Measurements from ENCODE around the gene RCSD1.

Gene RCSD1

DNA sequence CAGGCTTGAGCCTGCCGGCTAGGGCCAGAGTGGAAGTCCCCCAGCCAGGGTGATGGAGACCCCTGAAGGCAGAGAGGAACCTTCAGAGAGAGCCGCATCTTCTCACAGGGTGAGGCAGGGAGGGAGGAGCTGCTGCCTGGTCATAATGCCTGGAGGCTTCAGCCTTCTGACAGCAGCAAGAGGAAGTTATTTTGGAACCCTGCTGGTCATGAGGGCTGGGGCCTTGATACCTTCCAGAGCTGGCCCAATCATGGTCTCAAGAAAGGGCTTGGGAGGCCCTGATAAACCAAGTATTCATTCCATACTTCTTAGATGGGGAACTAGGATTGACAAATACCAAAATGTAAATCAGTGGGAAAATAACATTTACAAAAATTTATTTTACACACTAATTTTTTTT lies 65.1 kb downstream of the RCSD1 start:
- no peak for DNase-seq

DNA sequence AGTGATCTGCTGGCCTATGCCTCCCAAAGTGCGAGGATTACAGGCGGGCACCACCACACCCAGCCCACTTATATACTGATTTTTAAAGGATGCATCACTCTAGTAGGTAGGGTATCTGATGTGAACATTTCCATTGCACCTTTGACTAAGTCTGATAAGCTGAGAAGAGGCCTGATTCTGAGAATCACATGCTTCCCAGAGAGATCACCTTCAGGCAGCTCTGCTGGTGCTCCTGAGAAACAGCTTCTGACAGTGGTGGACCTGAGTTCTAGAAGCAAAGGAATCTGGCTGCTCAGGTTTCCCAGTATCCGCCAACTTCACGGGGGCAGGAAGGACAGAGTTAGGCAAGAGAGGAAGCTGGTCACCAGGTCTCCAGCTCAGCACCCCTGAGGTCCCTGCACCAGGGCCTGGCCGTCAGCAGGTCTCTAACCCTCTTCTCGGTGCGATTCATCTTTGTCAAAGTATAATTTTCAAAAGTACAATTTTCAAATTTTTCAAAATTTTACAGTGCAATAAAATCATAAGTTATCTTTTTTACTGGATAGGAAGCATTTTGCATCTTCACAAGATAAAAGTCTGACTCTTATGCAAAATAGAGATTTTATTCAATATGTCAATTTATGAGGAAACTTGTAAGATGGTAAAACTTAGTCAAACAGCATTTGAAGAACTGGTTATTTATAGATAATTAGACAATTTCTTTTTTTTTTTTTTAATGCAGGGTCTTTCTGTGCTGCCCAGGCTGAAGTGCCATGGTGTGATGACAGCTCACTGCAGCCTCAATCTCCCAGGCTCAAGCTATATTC lies 65.9 kb downstream of the RCSD1 start:
- no peak for DNase-seq

DNA sequence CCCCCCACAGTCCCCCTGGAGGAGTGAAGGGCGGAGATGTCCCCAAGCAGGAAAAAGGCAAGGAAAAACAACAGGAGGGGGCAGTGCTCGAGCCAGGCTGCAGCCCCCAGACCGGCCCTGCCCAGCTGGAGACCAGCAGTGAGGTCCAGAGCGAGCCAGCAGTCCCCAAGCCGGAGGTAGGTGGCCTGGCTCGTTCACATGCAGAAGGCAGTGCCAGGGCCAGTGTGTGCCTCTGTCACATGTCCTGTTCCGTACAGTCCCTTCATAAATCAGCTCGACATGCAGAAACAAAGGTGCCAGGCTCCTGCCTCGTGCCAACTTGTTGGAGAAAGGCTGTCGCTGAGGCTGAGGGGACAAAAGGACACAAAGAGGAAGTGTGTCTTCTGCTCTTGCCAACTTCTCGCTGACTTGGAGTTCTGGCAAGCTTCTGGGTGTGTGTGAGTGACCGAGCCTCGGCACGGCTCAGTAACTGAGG lies 67.7 kb downstream of the RCSD1 start:
- DNase-seq = no peak

DNA sequence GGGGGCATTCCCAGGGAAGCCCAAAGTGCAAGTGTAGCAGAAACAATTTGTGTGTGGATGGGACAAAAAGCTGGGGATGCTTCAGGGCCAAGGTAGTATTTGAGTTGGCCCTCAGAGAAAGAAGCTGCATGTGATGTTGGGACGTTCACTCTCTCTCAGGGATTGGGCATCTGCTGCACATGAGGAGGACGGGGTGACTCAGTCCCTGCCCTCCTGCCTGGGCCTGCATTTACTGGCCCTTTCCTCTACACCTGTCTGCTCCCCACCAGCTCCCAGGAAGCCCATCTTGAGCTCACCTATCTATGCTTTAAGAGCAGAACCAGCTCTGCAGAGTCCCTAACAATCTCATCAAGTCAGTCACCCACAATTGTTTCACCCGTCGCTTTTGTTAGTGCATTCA lies 68.3 kb downstream of the RCSD1 start:
- no peak for DNase-seq

DNA sequence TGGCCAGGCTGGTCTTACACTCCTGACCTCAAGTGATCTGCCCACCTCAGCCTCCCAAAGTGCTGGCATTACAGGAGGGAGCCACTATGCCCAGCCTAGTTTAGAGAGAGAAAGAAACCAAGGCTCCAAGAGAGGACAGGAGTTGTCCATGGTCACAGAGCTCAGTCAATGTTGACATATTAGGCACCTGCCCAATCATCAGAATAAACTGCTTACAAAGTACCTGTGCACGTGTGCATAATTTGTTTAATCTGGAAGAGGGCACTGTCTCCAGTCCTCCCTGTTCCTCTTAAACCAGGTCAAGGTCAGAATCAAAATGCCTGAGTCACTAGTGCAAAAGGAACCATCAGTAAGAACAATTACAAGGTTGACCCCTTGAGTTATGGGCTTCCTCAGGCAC lies 71.5 kb downstream of the RCSD1 start:
- no peak for DNase-seq

DNA sequence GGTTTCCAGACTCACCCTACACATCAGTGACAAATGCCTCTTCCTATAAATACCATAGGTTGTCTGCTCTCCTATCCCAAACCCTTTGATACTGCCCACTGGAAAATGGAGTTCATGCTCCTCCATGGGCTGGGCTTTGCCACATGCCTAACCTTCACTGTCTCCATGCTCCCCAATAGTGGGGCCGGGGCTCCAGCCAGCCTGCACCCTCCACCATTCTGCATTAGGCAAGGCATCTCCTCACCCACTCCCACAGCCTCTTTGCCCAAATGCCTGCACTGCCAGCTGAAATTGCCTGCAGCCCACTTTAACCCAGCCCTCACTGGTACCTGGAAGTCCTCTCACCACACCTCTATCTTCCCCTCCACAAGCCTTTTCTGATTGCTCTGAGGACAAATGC lies 73.5 kb downstream of the RCSD1 start:
- no peak for DNase-seq

DNA sequence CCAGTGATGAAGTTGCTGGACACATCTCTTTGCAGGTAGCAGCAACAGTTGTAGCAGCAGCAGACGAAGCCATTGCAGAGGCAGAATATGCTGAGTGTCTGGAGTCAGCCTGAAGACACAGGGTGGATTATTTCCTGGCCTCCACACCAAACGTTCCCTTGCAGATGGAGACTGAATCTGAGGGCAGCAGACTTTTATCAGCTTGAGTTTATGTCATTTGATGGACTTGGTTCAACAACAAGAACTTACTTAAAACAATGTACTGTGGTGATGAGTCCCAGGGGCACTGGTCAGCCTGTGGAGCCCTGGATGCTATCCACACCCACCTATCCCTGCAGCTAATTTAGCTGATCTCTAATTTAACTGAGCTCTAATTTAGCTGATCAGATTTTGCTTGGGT lies 74.7 kb downstream of the RCSD1 start:
- no peak for DNase-seq

DNA sequence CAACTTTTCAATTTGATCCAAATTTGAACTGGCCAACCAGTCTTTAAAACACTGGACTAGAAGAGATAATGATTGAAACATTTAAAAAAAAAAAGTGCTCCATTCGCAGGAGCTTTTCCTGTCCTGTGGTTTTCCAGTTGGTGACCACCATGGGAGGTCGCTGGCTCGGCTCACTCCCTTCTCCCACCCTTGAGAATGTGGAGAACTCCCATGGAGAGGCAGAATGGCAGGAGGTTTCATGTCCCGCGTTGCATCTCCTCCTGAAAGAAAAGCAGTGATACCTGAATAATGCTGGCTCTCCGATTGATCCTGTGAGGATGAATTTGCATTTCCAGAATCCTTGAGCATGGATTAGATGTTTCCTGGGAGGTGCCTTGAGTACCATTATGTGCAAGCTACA lies 75.2 kb downstream of the RCSD1 start:
- DNase-seq = no peak

DNA sequence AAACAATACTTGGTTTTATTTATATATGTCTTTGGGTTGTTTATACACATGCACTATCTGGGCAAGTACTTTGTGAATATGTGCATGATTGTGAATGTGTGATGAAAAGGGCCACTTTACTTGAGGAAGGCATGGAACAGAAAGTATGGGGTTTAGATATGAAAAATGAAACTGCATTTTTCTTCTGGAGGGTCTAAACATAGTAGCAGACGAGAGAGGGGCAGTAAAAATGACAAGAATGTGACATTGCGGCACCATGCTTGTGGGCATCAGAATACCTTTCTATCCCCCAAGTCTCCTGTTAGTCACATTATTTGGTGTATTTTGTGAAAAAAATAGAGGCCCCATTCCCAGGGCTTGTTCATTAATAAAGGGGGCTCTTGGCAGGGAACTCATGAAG lies 76.3 kb downstream of the RCSD1 start:
- DNase-seq = no peak

DNA sequence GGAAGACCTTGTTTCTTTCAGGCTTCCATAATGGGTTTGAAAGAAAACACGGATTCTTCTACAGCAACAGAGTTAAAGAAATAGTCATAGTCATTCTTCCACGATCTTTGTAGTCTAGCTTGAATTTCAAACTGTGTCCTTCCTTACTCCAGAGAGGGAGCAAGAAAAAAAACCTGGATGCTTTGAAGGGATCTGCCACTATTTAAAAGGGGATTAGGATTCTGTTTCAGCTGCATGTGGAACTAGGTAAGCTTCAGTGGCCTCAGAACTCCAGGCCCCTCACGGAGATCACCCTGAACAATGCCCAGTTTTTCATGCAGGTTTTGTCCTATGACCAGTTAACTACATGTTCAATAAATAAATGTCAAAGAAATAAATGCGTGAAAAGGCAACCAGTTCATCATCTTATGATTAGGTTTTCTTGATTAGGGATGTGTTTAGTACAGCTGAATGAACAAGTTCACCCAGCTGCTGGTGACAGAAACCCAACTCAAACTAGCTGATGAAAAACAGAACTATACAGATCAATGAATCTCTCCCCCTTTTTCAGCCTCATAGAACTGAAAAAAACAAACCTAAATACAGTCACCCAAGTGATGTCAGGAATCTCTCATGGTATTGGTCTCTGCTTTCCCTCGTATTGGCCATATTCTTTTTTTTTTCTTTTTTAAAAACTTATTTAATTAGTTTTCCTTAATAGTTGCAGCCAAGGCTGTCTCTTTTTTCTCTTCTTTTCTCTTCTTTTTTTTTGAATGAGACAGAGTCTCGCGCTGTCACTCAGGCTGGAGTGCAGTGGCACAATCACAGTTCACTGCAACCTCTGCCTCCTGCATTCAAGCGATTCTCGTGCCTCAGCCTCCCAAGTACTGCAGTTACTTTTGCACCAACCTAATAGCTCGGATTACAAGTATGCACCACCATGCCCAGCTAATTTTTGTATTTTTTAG lies 77.2 kb downstream of the RCSD1 start:
- DNase-seq = no peak

DNA sequence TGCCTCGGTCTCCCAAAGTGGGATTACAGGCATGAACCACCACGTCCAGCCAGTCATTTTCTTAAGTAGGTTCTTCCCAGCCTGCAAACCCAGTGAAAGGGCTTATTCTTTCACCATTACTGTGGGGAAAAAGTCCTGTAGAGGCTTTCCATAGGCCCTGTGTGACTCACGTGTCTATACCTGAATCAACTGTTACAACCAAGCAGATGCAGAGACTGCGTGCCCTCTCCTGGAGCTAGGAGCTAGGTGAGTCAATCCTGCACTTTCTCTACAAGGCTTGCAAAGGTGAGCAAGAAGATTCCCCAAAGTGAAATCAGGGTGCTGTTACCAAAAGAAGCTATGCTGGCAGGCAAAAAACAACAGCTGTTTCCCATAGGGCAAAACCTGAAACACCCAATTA lies 77.9 kb downstream of the RCSD1 start:
- DNase-seq = no peak

DNA sequence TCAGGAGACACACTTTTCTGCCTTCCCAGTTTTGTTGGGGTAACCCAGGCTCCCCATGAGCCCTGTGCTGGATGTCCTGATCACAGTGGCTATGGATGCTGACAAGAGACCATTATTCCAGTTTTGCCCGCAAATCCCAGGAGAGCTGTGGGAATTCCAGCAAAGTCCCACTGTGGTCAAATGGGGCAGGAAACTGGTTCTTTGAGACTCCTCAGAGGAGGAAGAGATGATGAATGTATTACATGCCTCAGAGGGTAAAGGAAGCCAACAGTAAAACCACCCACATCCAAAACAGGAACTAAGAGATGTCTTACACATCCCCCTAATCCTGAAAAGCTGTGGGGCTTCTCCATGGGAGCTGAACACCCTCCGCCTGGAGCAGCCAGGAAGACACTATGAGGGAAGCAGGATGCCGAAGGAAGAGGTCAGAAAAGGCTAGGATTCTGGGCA lies 78.9 kb downstream of the RCSD1 start:
- no peak for DNase-seq

DNA sequence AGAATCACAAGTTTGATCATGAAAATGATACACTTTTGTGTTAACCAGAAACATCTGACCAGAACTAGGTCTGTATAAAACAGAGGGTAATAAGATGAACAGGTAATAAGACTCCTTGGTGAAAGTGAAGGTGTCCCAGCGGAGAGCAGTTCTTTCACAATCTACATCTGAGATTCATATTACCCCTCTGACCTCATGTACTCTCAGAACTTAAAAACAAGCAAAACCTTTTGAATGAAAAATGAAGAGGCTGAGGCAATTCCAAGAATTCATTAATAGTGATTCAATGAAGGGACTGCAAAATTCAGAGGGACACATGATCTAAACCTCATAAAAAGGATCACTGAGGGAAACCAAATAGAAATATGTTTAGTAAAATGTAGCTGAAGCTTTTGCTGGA lies 80.8 kb downstream of the RCSD1 start:
- DNase-seq = no peak

DNA sequence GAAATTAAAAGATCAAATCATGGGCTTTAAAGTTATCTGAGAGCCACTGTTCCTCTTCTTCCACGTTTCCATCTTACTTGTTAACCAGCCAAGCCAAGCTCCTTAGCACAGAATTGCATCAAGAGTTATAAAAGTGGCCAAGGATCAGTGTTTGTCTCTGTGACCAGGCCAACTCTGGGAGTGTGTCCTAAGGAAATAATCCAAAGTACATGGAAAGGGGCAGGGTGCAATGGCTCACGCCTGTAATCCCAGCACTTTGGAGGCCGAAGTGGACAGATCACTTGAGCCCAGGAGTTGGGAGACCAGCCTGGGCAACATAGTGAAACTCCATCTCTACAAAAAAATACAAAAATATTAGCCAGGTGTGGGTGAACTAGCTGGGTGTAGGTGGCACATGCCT lies 81.8 kb downstream of the RCSD1 start:
- DNase-seq = no peak

DNA sequence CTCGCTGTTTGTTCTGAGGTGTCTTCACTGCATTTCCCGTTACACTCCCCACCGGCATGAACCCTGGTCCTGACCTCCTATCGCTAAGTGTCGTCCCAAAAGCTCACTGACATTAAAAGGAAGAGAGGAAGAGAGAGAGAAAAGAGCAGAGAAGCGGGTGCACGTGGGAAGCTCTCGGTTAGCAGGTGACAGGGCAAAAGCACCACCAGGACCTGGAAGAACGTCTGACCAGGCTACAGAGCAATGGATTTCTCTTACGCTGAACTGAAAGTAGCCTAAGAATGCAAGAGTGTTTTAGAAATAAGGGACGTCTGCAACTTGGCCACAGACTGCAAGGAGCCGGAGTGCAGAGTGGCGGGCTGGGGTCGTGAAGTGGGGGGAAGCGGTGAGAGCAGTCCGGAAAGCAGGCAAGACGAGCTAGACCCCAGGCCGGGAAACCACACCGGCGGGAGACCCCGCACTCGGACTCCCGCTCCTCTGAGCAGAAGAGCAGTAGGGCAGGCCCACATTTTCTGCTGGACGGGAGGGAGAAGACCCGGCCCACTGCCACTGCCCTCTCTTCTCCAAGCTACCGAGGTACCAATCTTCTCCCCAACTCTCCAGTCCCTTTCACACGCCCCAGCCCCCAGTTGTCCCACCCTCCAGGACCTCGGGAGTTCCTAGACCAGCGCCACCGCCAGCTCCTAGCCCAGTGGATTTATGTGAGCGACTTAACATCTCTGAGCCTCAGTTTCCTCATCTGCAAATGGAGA lies 83.5 kb downstream of the RCSD1 start:
- peak; percentile 16 for DNase-seq

DNA sequence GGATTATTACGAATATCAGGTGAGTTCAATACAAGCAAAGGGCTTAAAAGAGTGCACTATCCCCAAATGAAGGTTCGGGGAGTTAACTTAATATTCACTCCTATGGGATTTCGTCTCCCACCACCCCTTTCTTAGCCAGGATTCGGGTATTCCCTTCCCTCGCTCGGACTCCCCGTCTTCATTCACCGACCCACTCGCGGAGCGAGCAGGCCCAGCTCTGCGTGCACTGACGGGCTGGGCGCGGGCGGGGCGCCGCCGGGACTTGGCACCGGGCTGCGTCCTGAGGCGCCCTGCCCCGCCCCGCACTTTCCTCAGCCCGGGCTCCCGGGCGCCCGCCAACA lies 84.0 kb downstream of the RCSD1 start:
- DNase-seq = no peak

DNA sequence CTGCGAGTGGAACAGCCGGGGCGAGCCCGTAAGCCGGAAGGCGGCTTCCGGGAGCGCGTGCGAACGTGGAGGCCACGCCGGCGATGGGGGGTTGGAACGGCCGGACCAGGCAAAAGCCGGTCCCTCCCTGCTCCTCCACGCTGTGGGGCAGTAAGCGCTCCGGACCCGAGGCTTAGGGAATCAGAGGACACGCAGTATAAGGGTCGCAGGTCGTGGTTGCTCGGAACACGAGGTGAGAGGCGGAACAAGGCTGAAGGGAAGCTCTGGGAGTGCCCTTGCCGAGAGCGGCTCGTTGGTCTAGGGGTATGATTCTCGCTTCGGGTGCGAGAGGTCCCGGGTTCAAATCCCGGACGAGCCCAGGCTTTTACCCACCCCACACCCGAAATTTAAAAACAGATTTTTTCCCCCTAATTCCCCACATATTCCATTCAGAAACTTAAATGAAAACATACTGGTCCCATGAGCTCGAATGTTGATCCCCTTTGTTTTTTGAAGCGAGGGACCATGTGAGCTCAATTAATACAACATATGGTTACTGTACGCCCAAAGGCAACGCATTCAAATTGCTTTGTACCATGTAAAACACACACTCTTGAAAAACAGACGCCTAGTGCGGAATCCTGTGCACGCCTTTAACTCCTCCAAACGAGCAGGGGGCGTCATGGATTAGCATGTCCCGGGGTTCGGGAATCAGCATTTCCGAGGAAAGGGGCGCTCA lies 84.6 kb downstream of the RCSD1 start:
- DNase-seq = peak; percentile 85

DNA sequence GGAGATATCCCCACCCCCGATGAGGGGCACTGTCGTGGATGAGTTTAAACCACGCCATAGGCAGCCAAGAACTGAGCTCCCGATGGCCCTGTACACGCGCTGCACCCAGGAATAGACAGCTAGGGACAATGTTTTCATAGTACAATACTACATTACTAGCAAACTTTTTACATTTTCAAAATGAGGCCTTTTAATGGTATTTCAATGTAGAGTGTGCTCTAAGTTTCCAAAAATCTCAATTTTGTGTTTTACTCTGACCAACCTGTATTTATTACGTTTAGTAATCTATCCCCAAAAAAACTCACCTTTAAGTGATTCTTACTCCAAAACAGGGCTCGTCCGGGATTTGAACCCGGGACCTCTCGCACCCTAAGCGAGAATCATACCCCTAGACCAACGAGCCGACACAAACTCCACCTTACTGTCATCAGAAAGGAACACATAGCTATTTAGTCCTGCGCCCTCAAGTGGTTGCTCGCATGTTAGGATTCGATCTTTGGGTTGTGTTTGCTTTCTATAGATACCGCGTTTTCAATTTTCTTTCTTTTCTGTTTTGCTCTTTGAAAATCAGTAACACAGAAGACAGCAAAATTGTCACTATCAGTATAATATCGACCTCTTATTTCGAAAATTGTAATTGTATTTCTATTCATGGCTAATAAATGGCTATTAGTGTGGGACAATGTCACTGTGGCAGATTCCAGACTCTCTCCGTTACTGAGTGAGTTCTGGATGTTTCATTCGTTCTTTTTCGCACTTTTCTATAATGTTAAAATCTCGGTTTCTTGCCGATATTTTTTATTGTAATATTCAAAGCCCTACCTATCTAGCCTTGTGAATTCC lies 85.3 kb downstream of the RCSD1 start:
- peak; percentile 88 for DNase-seq

DNA sequence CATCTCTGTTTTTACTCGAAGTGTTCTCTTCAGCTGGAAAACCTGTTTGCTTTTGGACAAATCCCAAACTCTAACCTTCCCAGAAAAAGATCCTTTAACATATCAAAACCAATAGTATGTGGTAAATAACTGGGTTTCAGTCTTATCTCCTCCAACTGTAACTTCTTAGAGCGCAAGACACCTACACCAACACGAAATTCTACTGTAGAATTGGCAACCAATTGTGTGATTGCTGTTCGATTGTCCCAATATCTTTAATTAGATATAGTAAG lies 85.9 kb downstream of the RCSD1 start:
- no peak for DNase-seq

DNA sequence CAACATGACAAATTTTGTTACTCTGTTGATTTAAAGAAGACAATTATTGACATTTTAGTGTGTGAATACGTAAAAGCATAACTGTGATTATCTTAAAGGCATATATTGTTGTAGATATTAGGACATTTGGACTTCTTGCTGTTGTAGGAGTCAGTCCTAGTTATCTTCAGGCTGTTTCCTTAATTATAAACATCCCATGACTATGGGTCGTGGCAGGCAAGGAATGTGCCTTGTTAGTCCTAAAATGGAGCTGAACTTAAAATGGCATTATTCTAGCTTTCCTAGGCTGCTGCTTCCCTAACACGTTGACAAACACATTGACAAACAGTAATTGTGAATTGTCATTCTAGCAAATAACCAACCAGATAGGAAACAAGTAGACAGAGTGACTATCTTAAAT lies 87.3 kb downstream of the RCSD1 start:
- DNase-seq = no peak

DNA sequence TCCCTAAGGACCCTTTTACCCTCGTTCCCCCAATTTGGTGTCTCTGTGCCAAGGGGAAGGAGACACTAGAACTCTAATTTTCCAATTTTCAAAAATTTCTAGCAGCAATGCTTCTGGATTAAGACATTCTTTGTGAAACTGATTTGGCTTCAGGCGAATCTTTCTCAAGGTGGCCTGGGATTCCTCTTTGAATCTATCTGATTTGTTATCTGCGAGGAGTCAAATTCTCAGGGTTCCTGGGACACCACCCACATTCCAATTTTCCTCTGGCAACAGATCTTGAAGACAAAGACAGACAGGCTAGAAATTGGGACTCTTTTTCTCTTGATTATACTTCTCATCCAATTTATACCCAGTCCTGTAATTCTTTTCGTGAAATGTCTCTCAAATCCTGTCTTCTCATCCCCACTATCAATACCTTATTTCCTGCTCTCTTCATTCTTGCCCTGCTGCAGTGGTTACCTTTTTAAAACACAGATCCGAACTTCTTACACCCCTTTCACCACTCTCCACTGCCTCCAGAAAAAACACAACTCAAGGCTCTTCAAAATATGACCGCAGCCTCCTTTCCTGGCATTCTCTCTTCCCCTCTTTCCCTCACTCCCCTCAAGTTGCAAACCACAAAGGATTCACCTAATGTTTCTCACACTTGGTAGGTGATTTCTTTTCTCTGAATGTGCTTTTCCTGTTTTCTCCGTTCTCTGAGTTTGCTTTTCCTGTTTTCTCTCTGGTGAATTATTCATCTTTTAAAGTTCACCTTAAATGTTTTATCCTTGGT lies 89.1 kb downstream of the RCSD1 start:
- DNase-seq = no peak
